SW 1271 (cell line): ENCODE measurements around the gene CHKB.
A peak's percentile ranks its signal among the peaks of the same experiment; 100 is the strongest.
"Not testable (repeated sequence)": the region's sequence is repeated elsewhere in the genome, so short reads cannot be mapped to it uniquely, and the experiment has no call there.

ENCODE experiments used
- DNase-seq, 2 experiments: peaks; one replicate each; lab custom pipeline; 2025; lab: John Stamatoyannopoulos, UW

CHKB gene

DNA sequence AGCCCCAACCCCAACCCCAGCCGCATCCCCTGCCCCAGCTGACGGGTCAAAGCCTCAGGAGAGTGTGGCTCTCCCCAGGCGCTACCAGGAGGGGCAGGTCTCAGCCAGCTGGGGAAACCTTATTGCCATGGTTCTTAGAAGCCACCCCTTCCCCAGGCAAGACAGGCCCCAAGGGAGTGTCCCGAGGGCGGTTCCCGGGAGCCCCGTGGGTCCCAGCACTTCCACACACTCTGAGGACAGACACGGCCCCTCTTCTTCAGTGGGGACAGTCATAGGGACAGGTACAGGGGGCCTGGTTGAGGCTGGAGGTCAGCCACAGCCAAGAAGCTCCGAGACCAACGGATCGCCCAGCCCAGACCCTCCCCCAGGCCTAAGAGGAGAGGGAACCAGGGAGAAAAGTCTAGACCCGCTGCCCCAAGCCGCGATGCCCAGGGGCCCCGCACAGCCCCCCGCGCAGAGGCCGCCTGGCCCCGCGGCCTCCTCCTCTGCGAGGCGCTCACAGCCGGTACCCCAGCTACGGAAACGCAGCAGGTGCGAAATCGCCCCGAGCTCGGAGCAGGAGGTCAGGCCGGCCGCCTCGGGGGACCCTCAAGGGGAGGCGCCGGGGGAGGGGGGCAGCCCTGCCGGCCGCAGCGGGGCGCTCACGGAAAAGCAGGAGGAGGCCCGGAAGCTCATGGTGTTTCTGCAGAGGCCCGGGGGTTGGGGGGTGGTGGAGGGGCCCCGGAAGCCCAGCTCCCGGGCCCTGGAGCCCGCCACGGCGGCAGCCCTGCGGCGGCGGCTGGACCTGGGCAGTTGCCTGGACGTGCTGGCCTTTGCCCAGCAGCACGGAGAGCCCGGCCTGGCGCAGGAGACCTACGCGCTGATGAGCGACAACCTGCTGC, 34.4 kb downstream of the CHKB start:
- no peak for DNase-seq

DNA sequence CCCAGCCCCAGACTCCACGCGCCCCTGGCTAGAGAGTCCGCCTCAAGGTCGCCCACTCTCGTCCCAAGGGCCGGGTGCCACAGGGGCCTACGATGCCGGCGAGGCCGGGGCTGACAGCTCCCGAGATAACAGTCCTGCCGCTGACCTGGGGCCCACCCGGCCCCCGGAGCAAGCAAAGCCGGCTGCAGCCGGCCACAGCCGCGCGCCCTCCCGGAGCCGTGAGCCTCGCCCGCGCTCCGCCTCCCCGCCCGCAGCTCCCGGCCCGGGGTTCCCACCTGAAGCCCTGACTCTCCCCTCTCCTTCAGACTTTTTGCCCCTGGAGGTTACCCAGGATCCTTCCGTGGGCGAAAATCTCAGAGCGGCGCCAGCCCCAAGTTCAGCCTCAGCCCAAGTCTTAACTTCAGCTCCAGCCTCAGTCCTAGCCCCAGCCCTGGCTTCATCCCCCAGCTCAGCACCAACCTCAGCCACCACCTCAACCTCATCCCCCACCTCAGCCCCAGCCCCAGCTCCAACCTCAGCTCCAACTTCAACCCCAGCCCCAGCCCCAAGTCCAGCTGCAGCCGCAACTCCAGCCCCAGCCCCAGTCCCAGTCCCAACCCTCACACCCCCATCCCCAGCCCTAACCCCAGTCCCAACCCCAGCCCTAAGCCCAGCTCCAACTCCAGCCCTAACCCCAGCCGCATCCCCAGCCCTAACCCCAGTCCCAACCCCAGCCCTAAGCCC, 35.2 kb downstream of the CHKB start:
- no peak for DNase-seq

DNA sequence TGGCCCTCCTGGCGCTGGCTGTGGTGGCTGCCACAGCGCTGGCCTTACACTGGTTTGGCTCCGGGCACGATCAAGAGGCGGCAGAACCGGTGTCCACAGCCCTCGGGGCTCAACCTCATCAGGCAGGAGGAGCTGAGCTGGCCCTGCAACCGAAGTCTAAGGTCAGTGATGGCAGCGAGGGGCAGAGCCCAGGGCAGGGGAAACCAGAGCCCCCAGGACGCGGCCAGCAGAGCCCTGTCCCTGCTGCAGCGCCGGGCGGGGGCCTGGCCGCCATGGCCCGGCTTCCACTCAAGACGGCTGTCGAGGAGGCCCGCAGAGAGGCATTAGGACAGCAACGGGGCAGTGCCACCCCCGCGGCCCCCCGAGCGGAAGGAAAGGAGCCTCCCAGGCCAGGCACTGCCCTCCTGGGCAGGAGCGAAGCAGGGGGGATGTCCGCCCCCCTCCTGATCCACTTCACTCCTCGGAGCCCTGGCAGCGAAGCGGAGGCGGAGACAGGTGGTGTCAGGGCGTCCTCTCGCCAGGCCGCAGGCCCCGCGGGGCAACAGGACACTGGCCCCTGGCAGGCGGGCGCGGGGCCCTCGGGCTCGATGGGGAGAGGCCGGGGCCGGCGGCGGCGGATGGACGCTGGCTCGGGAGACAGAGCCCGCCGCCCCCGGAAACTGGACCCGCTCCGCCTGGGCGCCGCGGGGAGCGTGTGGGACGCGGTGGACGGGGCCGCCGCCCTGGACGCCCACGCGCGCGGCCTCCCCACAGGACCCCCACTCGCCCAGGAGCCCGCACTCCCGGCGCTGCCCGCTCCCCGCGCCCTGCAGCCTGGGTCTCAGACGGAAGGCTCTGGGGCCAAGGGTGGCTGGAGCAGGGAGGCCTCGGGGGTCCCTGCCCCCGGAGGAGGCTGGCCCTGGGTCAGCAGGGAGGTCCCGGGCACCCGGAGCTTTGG, 36.1 kb downstream of the CHKB start:
- no peak for DNase-seq

DNA sequence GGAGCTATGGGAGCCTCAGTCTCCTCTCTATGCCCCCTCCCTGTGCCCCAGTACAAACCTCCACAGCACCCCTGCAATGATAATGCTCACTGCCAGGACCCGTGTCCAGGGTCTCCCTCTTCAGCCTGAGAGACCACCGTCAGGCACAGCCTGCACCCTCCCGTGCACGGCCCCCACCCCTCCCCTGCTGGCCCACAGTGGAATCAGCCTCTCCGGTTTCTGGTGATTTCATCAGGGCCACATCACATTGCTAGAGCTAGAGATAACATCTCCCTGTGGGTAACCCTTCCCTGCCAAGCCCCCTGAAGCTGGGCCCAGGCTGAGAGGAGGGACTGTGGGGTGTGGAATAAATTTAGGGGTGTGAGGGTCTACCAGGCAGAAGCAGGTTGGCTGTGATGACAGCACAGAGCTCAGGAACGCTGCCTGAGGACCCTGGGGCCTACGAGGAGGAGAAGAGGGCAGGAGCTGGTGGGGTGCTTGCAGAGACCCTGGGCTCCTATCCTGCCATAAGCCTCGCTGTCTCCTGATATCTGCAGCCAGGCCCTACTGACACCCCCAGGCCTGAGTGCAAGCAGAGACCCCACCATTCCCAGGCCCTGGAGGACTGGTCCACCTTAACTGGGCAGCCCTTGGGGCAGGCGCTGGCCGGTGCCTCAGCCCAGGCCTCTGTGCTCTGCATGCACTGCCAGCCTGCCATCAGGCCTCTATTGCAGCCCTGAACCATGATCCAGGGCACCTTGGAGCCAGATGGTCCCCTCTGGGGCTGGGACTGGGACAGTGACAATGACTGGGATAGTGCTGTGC, 36.9 kb downstream of the CHKB start, which contains the start of gene KLHDC7B:
TSS of gene KLHDC7B (plus strand) at position 378 of the 804 bp plus-strand sequence. CDS start at position 723, 345 bp downstream.
- no peak for DNase-seq

DNA sequence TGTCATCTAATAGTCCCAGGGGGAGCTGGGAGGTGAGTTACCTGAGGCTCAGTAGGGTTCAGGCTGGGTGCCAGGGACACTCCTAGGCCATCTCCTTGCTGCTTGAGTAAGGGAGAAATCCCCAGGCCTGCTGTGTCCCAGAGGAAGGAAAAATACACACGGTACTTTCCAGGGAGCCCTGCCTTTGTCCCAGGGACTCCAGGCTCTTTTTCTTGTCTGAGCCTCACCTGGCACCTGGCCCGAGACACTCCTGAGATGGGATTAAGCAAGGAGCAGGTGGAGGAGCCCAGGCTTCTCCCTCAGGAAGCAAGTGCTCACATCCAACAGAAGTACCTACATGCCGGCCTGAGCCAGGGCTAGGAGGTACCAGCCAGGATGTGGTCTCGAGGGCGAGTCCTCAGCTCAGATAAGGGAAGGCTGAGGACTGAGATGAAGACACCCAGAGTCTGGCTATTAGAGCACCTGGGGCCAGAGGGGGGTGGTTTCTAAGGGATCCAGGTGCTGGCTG, 37.8 kb downstream of the CHKB start:
- no peak for DNase-seq

DNA sequence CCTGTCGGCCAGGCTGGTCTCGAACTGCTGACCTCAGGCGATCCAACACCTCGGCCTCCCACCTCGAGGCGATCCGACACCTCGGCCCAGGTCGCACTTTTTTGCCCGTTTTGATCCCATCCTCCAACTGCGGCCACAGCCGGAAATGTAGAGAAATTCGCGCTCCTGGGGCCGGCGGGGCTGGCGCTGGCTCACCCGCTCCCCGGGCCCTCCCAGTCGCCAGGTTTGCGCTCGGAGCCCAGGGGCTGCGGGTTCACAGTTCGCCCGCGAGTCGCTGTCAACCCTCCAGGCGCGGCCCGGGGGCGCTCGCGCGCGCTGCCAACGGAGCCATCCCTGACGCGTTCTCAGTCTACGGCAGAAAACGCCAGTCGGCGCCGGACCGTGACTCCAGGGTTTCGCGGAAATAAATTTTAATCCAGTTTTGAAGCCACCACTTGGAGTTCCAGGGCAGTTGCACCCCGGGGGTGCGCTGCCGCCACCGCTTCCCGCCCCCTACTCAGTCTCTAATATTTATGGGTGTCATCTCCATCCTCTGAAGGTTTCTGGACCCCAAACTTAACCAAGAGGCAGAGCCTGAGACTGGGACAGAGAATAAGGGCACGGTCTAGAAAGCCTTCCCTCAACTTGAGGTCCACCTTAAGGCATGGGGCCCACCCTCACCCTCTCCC, 38.4 kb downstream of the CHKB start:
- no peak for DNase-seq

DNA sequence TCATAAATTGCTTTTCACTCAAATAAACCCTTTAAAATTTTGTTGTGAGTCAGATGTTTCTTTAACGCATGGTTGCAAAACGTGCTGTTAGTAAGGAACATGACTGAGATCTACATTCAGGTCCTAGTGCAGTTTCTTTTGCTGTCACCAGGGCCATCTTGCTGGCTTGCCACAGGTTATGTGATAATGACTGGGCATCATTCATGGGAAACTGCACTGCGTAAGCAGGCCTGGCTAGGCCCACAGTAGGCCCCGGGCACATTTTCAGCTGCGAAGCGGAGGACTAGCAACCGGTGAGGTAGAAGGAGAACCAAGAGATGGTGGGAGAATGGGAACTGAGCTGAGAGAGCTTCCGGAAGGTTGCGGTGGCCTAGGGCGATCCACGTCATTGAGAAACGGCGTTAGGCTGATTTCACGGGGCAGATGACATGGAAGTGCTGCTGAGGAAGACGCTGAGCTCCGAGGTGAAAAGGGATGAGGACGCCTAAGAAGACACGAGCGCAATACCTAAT, 40.2 kb downstream of the CHKB start:
- no peak for DNase-seq

DNA sequence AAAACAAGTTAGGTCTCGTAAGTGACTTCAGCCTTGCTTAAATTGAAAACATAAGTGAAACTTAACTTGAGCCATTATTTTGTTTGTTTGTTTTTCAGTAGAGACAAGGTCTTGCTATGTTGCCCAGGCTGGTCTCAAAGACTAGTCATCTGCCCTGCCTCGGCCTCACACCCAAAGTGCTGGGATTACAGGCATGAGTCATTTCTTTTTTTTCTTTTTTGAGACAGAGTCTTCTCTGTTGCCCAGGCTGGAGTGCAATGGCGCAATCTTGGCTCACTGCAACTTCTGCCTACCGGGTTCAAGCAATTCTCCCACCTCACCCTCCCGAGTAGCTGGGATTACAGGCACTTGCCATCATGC, 41.0 kb downstream of the CHKB start:
- peak in 1 of 2 experiments; percentile 45 for DNase-seq

DNA sequence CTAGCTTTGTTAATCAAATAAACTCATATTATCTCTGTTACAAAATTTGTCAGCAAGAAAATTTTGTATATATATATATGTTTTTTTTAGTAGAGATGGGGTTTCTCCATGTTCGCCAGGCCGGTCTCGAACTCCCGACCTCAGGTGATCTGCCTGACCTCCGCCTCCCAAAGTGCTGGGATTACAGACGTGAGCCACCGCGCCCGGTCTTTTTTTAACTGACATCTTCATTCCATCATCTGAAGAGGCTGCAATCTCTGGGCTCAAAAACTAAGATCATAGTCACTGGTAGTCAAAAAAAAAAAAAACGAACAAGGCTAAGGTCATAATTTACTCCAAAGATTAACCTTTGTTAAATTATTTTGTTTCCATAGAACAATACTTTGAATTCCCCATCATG, 42.3 kb downstream of the CHKB start:
- no peak for DNase-seq

DNA sequence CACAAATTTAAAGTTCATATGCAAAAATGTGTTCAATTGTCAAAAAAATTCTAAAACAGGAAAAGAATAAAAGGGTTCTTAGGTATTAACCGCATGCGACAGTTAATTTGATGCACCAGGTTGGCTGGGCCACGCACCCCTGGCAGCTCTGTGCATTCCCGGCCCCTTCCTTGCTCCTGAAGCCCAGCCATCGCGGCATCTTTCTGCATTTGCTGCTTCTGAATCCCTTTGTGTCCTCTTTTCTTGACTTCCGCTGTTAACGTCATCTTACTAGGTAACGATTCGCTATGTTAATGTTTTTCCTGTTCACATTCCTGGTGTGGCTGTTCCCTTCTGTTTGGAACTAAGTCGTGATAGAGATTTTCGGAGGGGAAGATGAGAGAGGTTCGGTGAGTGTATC, 44.9 kb downstream of the CHKB start:
- no peak for DNase-seq

DNA sequence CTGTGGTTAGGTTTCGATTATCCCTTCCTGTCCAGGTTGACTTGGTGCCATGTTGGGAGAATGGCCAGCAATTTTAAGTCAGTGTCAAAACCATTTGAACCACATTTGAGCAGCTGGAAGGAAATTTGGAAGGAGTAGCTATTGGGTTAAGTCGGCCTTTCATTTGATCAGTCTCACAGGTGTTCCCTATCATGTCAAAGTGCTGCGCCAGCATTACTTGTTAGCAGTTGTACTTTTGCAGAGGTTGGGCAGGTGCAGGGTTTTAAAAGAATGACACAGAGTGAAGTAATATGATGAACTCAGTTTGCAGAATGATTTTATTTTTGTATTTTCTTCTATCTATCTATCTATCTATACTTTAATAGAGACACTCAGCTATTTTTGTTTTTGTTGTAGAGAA, 46.4 kb downstream of the CHKB start:
- no peak for DNase-seq

DNA sequence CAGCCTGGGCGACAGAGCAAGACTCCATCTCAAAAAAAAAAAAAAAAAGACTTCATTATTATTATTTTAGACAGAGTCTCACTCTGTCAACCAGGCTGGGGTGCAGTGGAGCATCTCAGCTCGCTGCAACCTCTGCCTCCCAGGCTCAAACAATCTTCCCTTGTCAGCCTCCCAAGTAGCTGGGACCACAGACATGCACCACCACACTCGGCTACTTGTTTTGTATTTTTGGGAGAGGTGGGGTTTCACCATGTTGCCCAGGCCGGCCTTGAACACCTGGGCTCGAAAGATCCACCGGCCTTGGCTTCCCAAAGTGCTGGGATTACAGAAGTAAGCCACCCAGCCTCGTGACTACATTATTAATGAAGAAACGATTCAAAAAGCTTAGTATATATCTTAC, 47.5 kb downstream of the CHKB start:
- DNase-seq, result no peak

DNA sequence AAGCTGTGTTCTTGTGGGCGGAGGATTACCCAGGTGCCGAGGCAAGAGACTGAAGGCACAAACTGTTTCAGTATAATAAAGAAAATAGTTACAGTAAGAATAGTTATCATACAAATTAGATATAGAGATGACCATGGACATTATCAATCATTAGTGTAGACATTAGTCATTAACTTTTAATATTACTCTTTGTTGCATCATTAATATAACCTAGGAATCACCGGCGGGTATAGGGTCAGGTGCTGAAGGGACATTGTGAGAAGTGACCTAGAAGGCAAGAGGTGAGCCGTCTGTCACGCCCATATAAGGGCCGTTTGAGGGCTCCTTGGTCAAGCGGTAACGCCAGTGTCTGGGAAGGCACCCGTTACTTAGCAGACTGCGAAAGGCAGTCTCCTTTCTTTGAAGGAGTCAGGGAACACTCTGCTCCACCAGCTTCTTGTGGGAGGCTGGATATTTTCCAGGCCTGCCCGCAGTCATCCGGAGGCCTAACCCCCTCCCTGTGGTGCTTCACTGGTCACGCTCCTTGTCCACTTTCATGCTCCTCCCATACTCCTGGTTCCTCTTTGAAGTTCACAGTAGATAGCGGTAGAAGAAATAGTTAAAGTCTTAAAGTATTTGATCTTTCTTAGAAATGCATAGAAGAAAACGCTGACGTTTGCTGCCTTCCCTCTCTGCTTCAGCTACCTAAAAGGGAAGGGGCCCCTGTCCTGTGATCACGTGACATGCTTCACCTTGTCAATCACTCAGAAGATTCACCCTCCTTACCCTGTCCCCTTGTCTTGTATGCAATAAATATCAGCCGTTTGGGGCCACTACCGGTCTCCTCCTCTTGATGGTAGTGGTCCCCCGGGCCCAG, 48.6 kb downstream of the CHKB start:
- DNase-seq, result not testable (repeated sequence)

DNA sequence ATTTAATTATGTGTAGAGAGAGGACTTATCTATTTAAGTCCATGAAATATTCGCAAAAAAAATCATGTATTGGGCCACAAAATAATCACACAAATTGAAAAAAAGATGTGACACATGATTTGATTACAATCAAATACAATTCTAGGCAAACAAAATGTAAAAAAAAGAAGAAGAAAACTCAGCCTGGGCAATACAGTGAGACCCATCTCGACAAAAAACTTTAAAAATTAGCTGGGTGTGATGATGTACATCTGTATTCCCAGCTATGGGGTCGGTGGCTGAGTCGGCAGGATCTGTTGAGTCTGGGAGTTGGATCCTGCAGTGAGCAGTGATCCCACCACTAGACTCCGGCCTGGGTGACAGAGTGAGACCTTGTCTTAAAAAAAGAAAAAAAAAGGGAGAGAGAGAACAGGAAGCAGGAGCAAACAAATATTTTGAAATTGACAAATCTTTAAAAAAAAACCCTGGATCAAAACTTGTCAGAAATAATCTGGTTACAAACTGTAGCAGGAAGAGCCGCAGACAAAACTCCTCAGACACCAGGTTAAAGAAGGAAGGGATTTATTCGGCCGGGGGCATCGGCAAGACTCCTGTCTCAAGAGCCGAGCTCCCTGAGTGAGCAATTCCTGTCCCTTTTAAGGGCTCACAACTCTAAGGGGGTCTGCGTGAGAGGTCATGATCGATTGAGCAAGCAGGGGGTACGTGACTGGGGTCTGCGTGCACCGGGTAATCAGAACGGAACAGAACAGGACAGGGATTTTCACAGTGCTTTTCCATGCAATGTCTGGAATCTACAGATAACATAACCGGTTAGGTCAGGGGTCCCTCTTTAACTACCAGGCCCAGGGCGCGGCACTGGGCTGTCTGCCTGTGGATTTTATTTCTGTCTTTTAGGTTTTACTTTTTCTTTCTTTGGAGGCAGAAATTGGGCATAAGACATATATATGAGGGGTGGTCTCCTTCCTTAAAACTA, 49.5 kb downstream of the CHKB start:
- DNase-seq, result no peak

DNA sequence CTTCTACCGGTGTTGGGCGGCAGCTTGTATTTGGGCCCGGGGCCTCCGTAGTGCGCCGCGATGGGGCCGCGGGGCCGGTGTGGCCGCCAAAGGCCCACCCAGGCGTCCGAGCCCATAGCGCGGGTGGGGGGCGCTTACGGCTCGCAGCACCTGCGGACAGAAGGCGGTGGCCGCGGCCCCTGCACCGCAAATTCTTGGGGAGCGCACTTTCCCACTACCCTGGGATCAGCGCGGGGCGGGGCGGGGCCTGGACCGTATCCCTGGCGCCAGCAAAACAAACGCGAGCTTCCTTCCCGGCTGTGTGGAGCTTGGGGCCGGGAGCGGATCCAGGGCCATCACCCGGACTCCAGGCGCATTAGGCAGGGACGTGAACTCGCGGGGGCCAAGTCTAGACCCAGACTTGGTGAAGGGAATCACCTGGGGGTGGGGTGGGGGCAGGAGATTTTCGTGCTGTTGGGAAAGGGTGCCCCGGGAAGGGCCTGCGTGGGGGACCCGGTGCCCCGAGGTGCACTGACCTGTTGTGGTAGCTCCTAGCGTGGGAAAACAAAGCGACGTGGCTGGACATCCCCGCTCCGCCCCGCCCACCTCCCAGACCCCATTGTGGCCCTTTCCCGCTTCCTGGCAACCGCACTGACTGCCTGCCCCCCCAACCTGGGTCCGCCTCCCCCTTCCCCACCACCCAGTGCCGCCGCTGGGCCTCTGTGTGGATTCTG, 50.5 kb downstream of the CHKB start:
- peak in 1 of 2 experiments; percentile 34 for DNase-seq

DNA sequence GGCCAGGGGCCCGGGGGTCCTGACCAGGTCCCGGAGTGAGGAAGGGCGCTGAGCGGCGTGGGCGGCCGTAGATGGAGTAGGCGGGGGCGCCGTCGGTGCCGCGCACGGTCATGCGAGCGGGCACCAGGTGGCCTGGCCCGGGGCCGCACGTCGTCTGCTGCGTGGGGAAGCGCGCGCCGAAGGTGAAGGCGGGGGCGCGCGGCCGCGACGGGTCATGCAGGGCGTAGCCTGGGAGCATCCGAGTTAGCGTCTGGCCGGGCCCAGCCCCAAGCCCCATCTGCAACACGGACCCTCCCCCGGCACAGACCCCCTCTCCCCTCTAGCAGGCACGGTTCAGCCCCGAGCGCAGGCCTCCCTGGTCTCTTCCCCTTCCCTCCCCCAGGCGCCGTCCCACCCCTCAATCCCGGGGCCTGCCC, 51.1 kb downstream of the CHKB start:
- DNase-seq, result peak in 1 of 2 experiments; percentile 8

DNA sequence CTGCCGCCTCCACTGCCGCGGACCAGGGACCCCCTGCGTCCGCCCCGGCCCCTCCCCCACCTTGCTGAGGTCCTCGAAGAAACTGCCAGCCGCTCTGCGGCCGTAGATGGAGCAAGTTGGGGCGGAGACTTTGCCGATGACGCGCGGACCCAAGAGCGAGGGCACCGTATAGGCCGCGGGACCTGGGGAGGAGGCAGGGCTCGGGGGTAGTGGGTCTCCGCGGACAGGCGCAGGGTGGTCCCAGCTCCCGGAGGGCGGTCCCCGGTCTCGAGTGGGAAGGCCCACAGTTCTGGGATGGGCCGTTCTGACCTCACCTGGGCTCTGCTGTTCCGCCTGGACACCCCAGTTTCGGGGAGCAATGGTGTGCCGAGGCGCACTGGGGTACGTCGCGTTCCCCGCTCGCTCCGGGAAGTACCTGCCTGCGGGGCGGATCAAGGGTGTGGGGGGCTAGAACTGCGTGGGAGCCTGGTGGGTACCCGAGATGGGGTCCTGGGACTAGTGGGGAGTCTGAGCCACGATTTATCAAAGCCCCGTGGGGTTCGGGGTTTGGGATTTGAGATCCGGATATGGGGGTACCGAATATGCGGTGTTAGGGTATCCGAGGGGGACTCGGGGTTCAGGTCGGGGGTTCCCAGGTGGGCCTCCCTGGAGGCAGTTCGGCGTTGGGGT, 51.6 kb downstream of the CHKB start:
- peak; percentile 33 to 54 for DNase-seq
